IPS DF 6.9 (cell line): ENCODE data around the gene ACSM6.
"Not testable (repeated sequence)": the region's sequence is repeated elsewhere in the genome, so short reads cannot be mapped to it uniquely, and the experiment has no call there.

Source experiments
- DNase-seq: peaks from one replicate; pipeline ENCODE4 v3.0.0-alpha.2; 2013; ENCODE audit warnings: low read depth, low spot score
- H3K27ac ChIP-seq: one replicate; pipeline ENCODE4 v1.5.1; 2013; ENCODE audit warnings: low read length, control low read depth
- H3K27me3 ChIP-seq: 2 replicates; pipeline ENCODE4 v1.6.1; 2013; ENCODE audit warnings: mild to moderate bottlenecking, low read length; ENCODE audit not compliant: control insufficient read depth, insufficient read depth
- H3K36me3 ChIP-seq: 2 replicates; pipeline ENCODE4 v1.6.1; 2013; ENCODE audit warnings: low read length; ENCODE audit not compliant: control insufficient read depth, insufficient read depth
- H3K4me1 ChIP-seq: 2 replicates; pipeline ENCODE4 v1.6.1; 2013; ENCODE audit warnings: low read length; ENCODE audit not compliant: control insufficient read depth, insufficient read depth
- H3K4me3 ChIP-seq: 2 replicates; pipeline ENCODE4 v1.5.1; 2013; ENCODE audit warnings: mild to moderate bottlenecking, low read length
- H3K9me3 ChIP-seq: 2 replicates; pipeline ENCODE4 v1.6.1; 2013; ENCODE audit warnings: low read length, inconsistent platforms; ENCODE audit not compliant: control insufficient read depth, insufficient read depth
- WGBS: extraction: QIAGEN DNeasy Blood & Tissue Kit; methylation state at CpG from one replicate; pipeline ENCODE4 v1.1.7; 2013; ENCODE audit warnings: mixed read lengths, missing lambda C conversion rate; ENCODE audit not compliant: insufficient read length, insufficient coverage; 5-methylcytosine and 5-hydroxymethylcytosine counted together

Gene ACSM6

DNA sequence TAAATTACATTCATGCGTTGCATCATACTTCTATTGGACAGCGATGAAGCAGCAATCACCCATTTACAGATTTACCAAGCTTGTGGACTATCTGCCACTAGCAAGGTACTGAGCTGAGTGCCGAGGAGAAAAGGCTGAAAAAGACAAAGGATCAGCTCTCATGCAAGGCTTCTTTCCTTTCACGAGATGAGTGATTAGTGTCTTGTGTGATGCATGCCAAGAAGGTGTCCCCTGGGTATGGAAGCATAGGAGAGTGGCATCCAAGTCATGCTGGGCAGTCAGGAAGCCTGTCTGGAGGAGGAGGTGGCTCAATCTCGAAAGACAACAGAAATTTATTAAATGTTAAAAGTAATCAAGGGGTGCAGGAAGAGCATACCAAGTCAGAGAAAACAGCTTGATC lies 40.9 kb downstream of the ACSM6 start:
- no peak overlapping the region for H3K27ac ChIP-seq
- no peak overlapping the region for H3K4me3 ChIP-seq
- no peaks in the 10 kb centered on the region for H3K9me3 ChIP-seq
- no peaks in the 10 kb centered on the region for H3K27me3 ChIP-seq
- peaks cover 4% of the 10 kb centered on the region for H3K4me1 ChIP-seq
- DNase-seq, result no peak
- WGBS, result no CpG with 5 or more reads among the region's 5 CpGs
- no peaks in the 10 kb centered on the region; the same call in 1 of the 2 replicates for H3K36me3 ChIP-seq

DNA sequence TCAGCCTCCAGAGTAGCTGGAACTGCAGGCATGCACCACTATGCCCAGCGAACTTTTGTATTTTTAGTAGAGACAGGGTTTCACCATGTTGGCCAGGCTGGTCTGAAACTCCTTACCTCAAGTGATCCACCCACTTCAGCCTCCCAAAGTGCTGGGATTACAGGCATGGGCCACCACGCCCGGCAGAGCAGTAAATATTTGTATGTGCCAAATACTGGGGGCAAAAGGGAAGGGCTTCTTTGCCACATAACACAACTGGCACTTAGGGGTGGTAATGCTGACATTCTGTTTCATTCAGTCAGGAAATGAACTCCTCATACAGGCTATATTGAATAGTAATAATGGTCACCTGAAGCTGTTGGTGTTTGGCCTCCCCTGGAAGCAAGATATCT lies 41.6 kb downstream of the ACSM6 start:
- H3K4me3 ChIP-seq, result no peak overlapping the region
- DNase-seq, result no peak
- no peaks in the 10 kb centered on the region for H3K27me3 ChIP-seq
- no peak overlapping the region for H3K27ac ChIP-seq
- no peaks in the 10 kb centered on the region for H3K9me3 ChIP-seq
- no CpG with 5 or more reads among the region's 3 CpGs for WGBS
- H3K36me3 ChIP-seq, result no peaks in the 10 kb centered on the region; the same call in 1 of the 2 replicates
- H3K4me1 ChIP-seq, result peaks cover 2% of the 10 kb centered on the region

DNA sequence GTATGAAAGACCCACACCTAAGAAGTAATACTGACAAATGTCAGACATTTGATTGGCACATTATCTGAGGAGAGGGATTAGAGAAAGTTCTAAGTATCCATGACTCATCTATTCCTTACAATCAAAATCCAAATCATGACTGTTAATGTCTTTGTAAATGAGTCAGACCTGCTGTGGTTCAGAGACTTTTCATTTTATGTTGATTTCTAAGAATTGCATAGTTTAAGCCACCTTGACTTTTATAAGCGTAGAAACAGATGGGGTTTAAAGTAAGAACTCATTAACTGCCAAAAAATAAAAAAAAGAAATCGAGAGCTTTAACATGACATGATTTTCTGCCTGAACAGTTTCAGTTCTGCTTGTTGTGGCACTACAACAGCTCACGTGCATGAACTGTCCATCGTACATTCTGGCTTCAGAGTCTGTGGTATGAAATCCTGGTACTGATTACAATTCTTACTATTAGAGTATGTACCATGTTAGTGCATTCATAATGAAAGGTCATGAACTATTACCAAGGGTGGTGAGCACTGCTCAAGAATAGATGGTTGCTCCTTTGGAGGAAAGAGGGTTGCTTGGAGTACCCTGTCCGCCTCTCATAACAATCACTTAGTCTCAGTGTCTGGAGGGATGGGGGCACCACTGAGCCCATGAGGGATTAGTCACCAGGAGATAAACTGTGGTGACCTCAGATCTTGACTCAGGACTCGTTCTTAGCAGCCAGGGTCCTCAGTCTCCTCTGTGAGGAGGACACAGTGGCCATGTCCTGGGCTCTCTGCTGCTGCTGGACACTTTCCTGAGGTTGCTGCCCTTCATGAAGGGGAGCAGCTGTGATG lies 42.2 kb downstream of the ACSM6 start:
- DNase-seq, result no peak
- no peaks in the 10 kb centered on the region for H3K4me1 ChIP-seq
- peaks cover under 1% of the 10 kb centered on the region; the same call in 1 of the 2 replicates for H3K36me3 ChIP-seq
- no peak overlapping the region for H3K27ac ChIP-seq
- no peaks in the 10 kb centered on the region for H3K27me3 ChIP-seq
- H3K4me3 ChIP-seq, result no peak overlapping the region
- no CpG with 5 or more reads among the region's 6 CpGs for WGBS
- H3K9me3 ChIP-seq, result no peaks in the 10 kb centered on the region

DNA sequence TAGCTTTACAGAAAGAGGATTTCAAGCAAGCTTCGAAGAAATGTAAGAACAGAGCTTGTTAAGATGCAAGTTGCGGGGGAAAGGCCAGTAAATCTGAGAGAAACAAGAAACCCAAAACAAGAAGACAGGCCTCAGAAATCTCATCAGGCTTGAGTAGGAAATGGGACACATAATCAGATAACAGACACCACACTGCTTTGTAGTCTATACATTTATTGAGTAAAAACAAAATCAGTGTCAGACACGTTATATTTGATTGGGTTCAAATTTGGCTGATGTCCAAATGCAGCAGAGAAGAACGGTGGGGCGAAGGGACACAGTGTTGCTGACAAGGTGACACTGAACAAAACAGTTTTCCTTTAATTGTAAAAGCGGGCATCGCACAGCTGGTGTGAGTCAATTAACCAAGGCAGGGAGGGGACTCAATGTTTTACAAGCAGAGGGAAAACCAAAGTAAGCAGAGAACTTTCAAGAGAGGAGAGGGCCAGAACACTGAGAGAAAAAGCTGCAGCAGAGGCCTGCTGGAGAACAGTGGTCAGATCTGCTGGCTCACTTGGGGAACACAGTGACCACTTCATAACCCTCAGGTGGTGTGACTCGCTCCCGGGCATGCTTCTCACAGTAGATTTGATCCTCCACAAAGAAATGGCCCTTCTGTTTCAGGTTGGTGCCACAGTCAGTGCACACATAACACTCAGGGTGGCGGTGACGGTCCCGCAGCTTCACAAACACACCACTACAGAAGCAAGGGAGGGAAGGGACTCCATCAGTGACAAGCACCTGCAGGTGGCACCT lies 43.5 kb downstream of the ACSM6 start:
- no peaks in the 10 kb centered on the region for H3K9me3 ChIP-seq
- no peak overlapping the region for H3K4me3 ChIP-seq
- no CpG with 5 or more reads among the region's 12 CpGs for WGBS
- DNase-seq, result no peak
- no peaks in the 10 kb centered on the region for H3K4me1 ChIP-seq
- H3K36me3 ChIP-seq, result peaks cover 3% of the 10 kb centered on the region; the same call in 1 of the 2 replicates
- H3K27me3 ChIP-seq, result no peaks in the 10 kb centered on the region
- no peak overlapping the region for H3K27ac ChIP-seq

DNA sequence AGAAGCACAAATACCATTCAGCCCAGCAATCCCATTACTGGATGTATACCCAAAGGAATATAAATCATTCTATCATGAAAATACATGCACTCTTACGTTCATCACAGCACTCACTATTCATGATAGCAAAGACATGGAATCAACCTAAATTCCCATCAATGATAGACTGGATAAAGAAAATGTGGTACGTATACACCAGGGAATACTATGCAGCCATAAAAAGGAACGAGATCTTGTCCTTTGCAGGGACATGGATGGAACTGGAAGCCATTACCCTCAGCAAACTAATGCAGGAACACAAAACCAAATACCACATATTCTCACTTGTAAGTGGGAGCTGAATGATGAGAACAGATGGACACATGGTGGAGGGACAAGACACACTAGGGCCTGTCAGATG lies 46.1 kb downstream of the ACSM6 start:
- H3K4me1 ChIP-seq, H3K4me3 ChIP-seq, H3K27ac ChIP-seq, H3K9me3 ChIP-seq, DNase-seq, H3K36me3 ChIP-seq, H3K27me3 ChIP-seq: not testable (repeated sequence)
- WGBS, result no CpG with 5 or more reads among the region's 3 CpGs

DNA sequence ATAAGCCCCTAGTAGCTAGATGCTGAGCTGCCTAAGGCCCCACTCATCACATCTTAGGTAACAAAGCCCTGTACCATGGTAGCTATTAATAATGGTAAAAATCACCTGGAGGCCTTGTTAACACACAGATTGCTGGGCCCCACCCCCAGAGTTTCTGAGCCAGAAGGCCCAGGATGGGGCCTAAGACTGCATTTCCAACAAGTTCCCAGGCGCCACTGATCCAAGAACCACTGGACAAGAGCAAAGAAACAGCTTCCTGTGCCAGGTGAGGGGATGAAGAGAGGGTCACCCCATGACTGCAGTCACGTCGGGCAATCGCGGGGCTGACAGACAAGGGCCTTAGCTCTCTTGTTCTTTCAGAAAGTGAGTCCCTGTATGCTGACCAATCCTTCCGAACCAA lies 46.8 kb downstream of the ACSM6 start:
- DNase-seq, result no peak
- H3K4me3 ChIP-seq, result no peak overlapping the region
- H3K9me3 ChIP-seq, result no peaks in the 10 kb centered on the region
- peaks cover 8% of the 10 kb centered on the region; the same call in 1 of the 2 replicates for H3K36me3 ChIP-seq
- no peak overlapping the region for H3K27ac ChIP-seq
- no peaks in the 10 kb centered on the region for H3K27me3 ChIP-seq
- no CpG with 5 or more reads among the region's 6 CpGs for WGBS
- 0 out of 2 replicates have a peak, but pooled peaks cover 1% of the 10 kb centered on the region for H3K4me1 ChIP-seq

DNA sequence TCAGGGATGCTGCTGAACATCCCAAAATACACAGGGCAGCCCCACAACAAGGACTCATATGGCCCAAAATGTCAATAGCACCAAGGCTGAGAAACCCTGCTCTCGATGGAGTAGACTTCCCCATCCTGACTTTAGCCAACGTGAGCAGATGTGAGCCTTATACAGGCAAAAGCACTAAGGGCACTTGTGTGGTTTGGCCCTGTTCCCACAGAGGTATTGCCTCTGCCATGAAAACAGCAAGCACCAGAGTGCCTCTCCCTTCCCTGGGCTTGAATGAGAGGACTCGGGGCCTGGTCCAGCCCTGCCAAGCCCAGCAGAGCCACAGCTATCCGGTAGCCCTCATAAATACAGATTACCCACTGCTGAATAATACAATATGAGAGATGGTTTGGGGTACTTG lies 47.5 kb downstream of the ACSM6 start:
- no peaks in the 10 kb centered on the region for H3K9me3 ChIP-seq
- 0 out of 2 replicates have a peak, but pooled peaks cover 1% of the 10 kb centered on the region for H3K4me1 ChIP-seq
- WGBS, result no CpG with 5 or more reads among the region's 4 CpGs
- H3K27ac ChIP-seq, result no peak overlapping the region
- H3K27me3 ChIP-seq, result no peaks in the 10 kb centered on the region
- H3K4me3 ChIP-seq, result no peak overlapping the region
- DNase-seq, result no peak
- H3K36me3 ChIP-seq, result peaks cover 8% of the 10 kb centered on the region; the same call in 1 of the 2 replicates

DNA sequence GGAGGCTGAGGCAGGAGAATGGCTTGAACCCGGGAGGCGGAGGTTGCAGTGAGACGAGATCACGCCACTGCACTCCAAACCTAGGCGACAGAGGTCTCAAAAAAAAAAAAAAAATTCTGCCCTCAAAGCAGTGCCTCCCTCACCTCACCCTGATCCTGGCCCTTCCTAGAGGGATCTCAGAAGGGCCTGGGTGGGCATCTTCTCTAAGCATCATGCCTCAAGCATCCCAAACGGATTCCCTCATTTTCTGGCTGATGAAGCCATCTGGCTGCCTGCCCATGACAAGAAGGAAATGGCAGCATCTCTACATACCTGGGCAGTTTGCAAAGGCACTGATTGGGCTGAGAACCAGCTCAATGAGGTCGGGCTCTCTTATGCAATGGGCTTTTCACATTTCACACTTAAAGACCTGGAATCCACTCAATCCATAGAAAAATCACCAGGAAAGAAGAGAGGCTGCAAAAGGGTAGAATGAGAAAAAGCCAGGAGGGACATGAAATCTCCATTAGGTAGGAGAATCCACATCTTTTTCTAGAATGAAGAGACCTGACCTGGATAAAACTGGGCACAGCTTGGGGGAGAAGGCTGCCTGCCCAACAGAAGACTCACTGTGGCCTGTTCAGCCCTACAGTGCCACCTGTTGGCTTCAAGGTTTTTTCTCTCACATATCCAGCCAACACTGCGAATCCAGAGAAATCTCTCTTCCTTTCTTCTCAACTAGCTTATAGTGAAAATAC lies 48.7 kb downstream of the ACSM6 start:
- H3K4me3 ChIP-seq, result no peak overlapping the region

DNA sequence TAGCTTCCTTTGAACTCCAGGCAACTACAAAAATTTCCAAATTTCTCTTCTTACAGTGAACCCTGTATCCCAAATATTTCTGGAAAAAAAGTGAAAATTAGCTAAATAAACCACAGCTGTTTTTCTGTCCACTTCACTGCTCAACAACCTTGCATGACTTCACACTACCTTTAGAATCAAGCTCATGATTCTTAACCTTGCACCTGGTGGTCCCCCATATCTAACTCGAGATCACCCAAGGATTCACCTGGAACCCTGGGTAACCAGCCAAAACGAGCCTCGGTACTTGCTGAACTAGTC lies 49.2 kb downstream of the ACSM6 start:
- Histone ChIP-seq H3K9me3 (no peaks in the 10 kb centered on the region), H3K36me3 (peaks cover 8% of the 10 kb centered on the region; the same call in 1 of the 2 replicates), H3K4me1 (0 out of 2 replicates have a peak, but pooled peaks cover 3% of the 10 kb centered on the region), H3K4me3 (no peak overlapping the region), H3K27me3 (no peaks in the 10 kb centered on the region), H3K27ac (no peak overlapping the region)
- no peak for DNase-seq
- WGBS, result no CpG with 5 or more reads among the region's 3 CpGs

More for the DNA sequence above, 48.7 kb downstream of the ACSM6 start:
- no peaks in the 10 kb centered on the region for H3K27me3 ChIP-seq
- peak; percentile 66 for DNase-seq
- no peaks in the 10 kb centered on the region for H3K9me3 ChIP-seq
- 0 out of 2 replicates have a peak, but pooled peaks cover 3% of the 10 kb centered on the region for H3K4me1 ChIP-seq
- WGBS, result no CpG with 5 or more reads among the region's 8 CpGs
- H3K27ac ChIP-seq, result no peak overlapping the region
- H3K36me3 ChIP-seq, result peaks cover 8% of the 10 kb centered on the region; the same call in 1 of the 2 replicates

DNA sequence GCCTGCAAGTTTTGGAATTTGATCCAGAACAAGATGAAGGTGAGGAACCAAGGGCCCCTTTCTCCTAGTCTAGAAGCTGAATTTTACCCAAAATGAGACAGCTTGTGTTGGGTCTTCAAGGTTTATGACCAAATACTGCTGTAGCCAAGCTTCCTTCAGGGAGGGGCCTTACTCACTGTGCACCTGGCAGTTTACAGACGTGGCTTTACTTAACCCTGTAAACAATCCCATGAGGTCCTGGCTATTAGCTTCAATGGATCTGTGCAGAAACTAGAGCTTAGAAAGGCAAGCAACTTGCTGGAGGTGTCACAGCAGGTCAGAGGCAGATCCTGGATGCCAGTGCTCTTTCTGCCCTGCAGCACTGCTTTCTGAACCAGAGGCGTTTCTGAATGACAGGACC lies 50.1 kb downstream of the ACSM6 start:
- 0 out of 2 replicates have a peak, but pooled peaks cover 3% of the 10 kb centered on the region for H3K4me1 ChIP-seq
- peaks cover 8% of the 10 kb centered on the region; the same call in 1 of the 2 replicates for H3K36me3 ChIP-seq
- H3K4me3 ChIP-seq, result no peak overlapping the region
- H3K9me3 ChIP-seq, result no peaks in the 10 kb centered on the region
- WGBS, result no CpG with 5 or more reads among the region's 2 CpGs
- no peak overlapping the region for H3K27ac ChIP-seq
- H3K27me3 ChIP-seq, result no peaks in the 10 kb centered on the region
- DNase-seq, result no peak
